Sigmoid colon (tissue), 4 donors: ENCODE data around the gene GRIK4.

Experiments
- CTCF ChIP-seq, 4 experiments: fragments of 450-650 bp in 3 of 4; fragments of 200-600 bp in 1 of 4; IDR thresholded peaks; one replicate each; pipeline ENCODE4 v1.5.1; 2016 to 2019; ENCODE audit warnings: antibody characterized with exemption in 4 of 4, mild to moderate bottlenecking in 3 of 4, moderate library complexity in 2 of 4
- EP300 ChIP-seq, 4 donors: sonication (generic); formaldehyde crosslinking; IDR thresholded peaks; one replicate each; pipeline ENCODE4 v1.6.1; 2017; ENCODE audit warnings: antibody characterized with exemption in 4 of 4
- POLR2A ChIP-seq, 2 donors: fragments of 450-650 bp; IDR thresholded peaks; one replicate each; pipeline ENCODE4 v1.6.1; 2016; ENCODE audit warnings: antibody characterized with exemption in 2 of 2, mild to moderate bottlenecking in 2 of 2, moderate library complexity in 2 of 2
- POLR2AphosphoS5 ChIP-seq, 4 donors: sonication (generic); formaldehyde crosslinking; IDR thresholded peaks; one replicate each; pipeline ENCODE4 v1.6.1; 2017; ENCODE audit warnings: antibody characterized with exemption in 4 of 4

GRCh38 chr11:120571476-120571875 lies 59.9 kb downstream of the GRIK4 start:
- TF ChIP-seq CTCF (IDR thresholded peaks at IDR 0.05) (no peak), POLR2A (IDR thresholded peaks at IDR 0.05) (no peak), POLR2AphosphoS5 (IDR thresholded peaks at IDR 0.05) (no peak), EP300 (IDR thresholded peaks at IDR 0.05) (no peak)
